H9 (cell line): ENCODE results near the gene SULF2. TPM values are rescaled to one million over a fixed set of nuclear protein-coding genes. Genes with fewer than 3 reads are reported as not detected.

Experiments used
- DNase-seq: peaks from one replicate; pipeline ENCODE4 v3.0.0-alpha.2; 2017
- H2AFZ ChIP-seq: one replicate; pipeline ENCODE4 v1.6.1; 2013; ENCODE audit warnings: mild to moderate bottlenecking, low read length, control low read depth, moderate library complexity
- H2AK5ac ChIP-seq: 2 replicates; pipeline ENCODE4 v1.6.1; 2013; ENCODE audit warnings: low read length, control low read depth, mixed read lengths; ENCODE audit not compliant: insufficient read length
- H2BK120ac ChIP-seq: one replicate; pipeline ENCODE4 v1.6.1; 2013; ENCODE audit warnings: low read depth, mild to moderate bottlenecking, low read length, control low read depth, inconsistent platforms; ENCODE audit not compliant: poor library complexity, severe bottlenecking
- H2BK12ac ChIP-seq: 2 replicates; pipeline ENCODE4 v1.6.1; 2013; ENCODE audit warnings: low read length, control low read depth, mixed read lengths, low read depth; ENCODE audit not compliant: insufficient read length
- H2BK15ac ChIP-seq: 2 replicates; pipeline ENCODE4 v1.6.1; 2013; ENCODE audit warnings: low read depth, low read length, control low read depth
- H2BK20ac ChIP-seq: one replicate; pipeline ENCODE4 v1.6.1; 2013; ENCODE audit warnings: low read depth, mild to moderate bottlenecking, low read length, control low read depth, inconsistent platforms; ENCODE audit not compliant: poor library complexity, severe bottlenecking
- H2BK5ac ChIP-seq: 2 replicates; pipeline ENCODE4 v1.6.1; 2013; ENCODE audit warnings: low read length, control low read depth, mixed read lengths; ENCODE audit not compliant: insufficient read length
- H3K14ac ChIP-seq: 2 replicates; pipeline ENCODE4 v1.6.1; 2013; ENCODE audit warnings: low read length, control low read depth; ENCODE audit not compliant: insufficient read depth
- H3K18ac ChIP-seq: 2 replicates; pipeline ENCODE4 v1.6.1; 2013; ENCODE audit warnings: low read depth, mild to moderate bottlenecking, mixed read lengths, low read length, control low read depth; ENCODE audit not compliant: insufficient read length
- H3K23ac ChIP-seq: 2 replicates; pipeline ENCODE4 v1.6.1; 2013; ENCODE audit warnings: low read length, control low read depth, mixed read lengths, low read depth; ENCODE audit not compliant: insufficient read length
- H3K23me2 ChIP-seq: 2 replicates; pipeline ENCODE4 v1.6.1; 2013; ENCODE audit warnings: low read depth, mild to moderate bottlenecking, mixed read lengths, low read length, control low read depth; ENCODE audit not compliant: insufficient read length, poor library complexity, severe bottlenecking
- H3K27ac ChIP-seq: 2 replicates; pipeline ENCODE4 v1.5.1; 2013; ENCODE audit warnings: low read length, control low read depth, mixed read lengths, low read depth; ENCODE audit not compliant: insufficient read length
- H3K27me3 ChIP-seq: 2 replicates; pipeline ENCODE4 v1.6.1; 2013; ENCODE audit warnings: low read length, control low read depth, inconsistent platforms; ENCODE audit not compliant: insufficient read depth
- H3K4ac ChIP-seq: 2 replicates; pipeline ENCODE4 v1.6.1; 2013; ENCODE audit warnings: low read depth, mild to moderate bottlenecking, control low read depth, inconsistent platforms, low read length, moderate library complexity
- H3K4me1 ChIP-seq: 2 replicates; pipeline ENCODE4 v1.6.1; 2013; ENCODE audit warnings: low read length, control low read depth, inconsistent platforms; ENCODE audit not compliant: insufficient read depth
- H3K4me2 ChIP-seq: 2 replicates; pipeline ENCODE4 v1.6.1; 2013; ENCODE audit warnings: low read length, control low read depth, mixed read lengths; ENCODE audit not compliant: insufficient read length, insufficient read depth
- H3K56ac ChIP-seq: 2 replicates; pipeline ENCODE4 v1.6.1; 2013; ENCODE audit warnings: low read depth, mild to moderate bottlenecking, mixed read lengths, low read length, control low read depth; ENCODE audit not compliant: insufficient read length
- H3K79me1 ChIP-seq: 2 replicates; pipeline ENCODE4 v1.6.1; 2013; ENCODE audit warnings: low read depth, mild to moderate bottlenecking, moderate library complexity, low read length, control low read depth, inconsistent platforms; ENCODE audit not compliant: insufficient read depth, poor library complexity, severe bottlenecking
- H3K79me2 ChIP-seq: 2 replicates; pipeline ENCODE4 v1.6.1; 2013; ENCODE audit warnings: low read length, control low read depth, inconsistent platforms; ENCODE audit not compliant: insufficient read depth
- H3K9ac ChIP-seq: 2 replicates; pipeline ENCODE4 v1.6.1; 2013; ENCODE audit warnings: low read length, control low read depth, mixed read lengths; ENCODE audit not compliant: insufficient read length; ENCODE audit errors: extremely low read depth
- H3K9me3 ChIP-seq: one replicate; pipeline ENCODE4 v1.6.1; 2013; ENCODE audit warnings: low read depth, low read length, inconsistent platforms; ENCODE audit not compliant: control insufficient read depth
- H3T11ph ChIP-seq: one replicate; pipeline ENCODE4 v1.6.1; 2013; ENCODE audit warnings: mild to moderate bottlenecking, low read length, control low read depth, inconsistent platforms
- H4K20me1 ChIP-seq: one replicate; pipeline ENCODE4 v1.6.1; 2013; ENCODE audit not compliant: control insufficient read depth, insufficient read length, insufficient read depth
- H4K5ac ChIP-seq: 2 replicates; pipeline ENCODE4 v1.6.1; 2013; ENCODE audit warnings: low read depth, mild to moderate bottlenecking, mixed read lengths, low read length, control low read depth; ENCODE audit not compliant: insufficient read length
- H4K8ac ChIP-seq: replicated peaks from 2 replicates; pipeline ENCODE4 v1.6.1; 2013; ENCODE audit warnings: low read length, control low read depth, mixed read lengths, low read depth; ENCODE audit not compliant: insufficient read length
- H4K91ac ChIP-seq: 2 replicates; pipeline ENCODE4 v1.6.1; 2013; ENCODE audit warnings: low read depth, mild to moderate bottlenecking, moderate library complexity, mixed read lengths, low read length, control low read depth; ENCODE audit not compliant: insufficient read length
- H3K27ac Mint-ChIP-seq, 3 experiments: 2 replicates in 2 of 3; 3 replicates in 1 of 3; pipeline ENCODE4 v1.8.0; 2020 to 2021; ENCODE audit warnings: mixed read lengths in 3 of 3, mild to moderate bottlenecking in 1 of 3, moderate library complexity in 1 of 3
- H3K27me3 Mint-ChIP-seq: 2 replicates; pipeline ENCODE4 v1.8.0; 2021; ENCODE audit warnings: low read depth, mild to moderate bottlenecking, moderate library complexity, mixed read lengths
- H3K36me3 Mint-ChIP-seq, 3 experiments: 2 replicates in 2 of 3; 3 replicates in 1 of 3; pipeline ENCODE4 v1.8.0; 2020 to 2021; ENCODE audit warnings: low read depth in 3 of 3, mixed read lengths in 3 of 3; ENCODE audit not compliant: insufficient read depth in 1 of 3
- H3K4me1 Mint-ChIP-seq, 2 experiments: 2 replicates each; pipeline ENCODE4 v1.8.0; 2020; ENCODE audit warnings: mixed read lengths in 2 of 2
- H3K4me3 Mint-ChIP-seq, 2 experiments: 2 replicates in 1 of 2; 3 replicates in 1 of 2; pipeline ENCODE4 v1.8.0; 2020 to 2021; ENCODE audit warnings: mild to moderate bottlenecking in 2 of 2, mixed read lengths in 2 of 2, moderate library complexity in 1 of 2
- H3K9me3 Mint-ChIP-seq, 2 experiments: 2 replicates in 1 of 2; 3 replicates in 1 of 2; pipeline ENCODE4 v1.8.0; 2020; ENCODE audit warnings: mild to moderate bottlenecking in 2 of 2, mixed read lengths in 2 of 2, moderate library complexity in 1 of 2
- WGBS: extraction: QIAGEN DNeasy Blood & Tissue Kit; methylation state at CpG from one replicate; pipeline ENCODE4 v1.1.7; 2013; ENCODE audit warnings: missing lambda C conversion rate, low lambda C conversion rate, mixed read lengths; ENCODE audit not compliant: insufficient read length; ENCODE audit errors: extremely low coverage; 5-methylcytosine and 5-hydroxymethylcytosine counted together
- total RNA-seq: library from RNA; stranded (reverse); gene quantifications from 2 replicates; pipeline ENCODE4 v1.2.1, GENCODE V29; 2021
- TF ChIP-seq, protein P1 (sequence below): fragments of 200-600 bp; sonication (generic); conservative IDR thresholded peaks from 3 replicates; pipeline ENCODE4 v1.8.0; 2021; ENCODE audit warnings: antibody characterized with exemption, mild to moderate bottlenecking

The SULF2 gene
- total RNA-seq, 1 experiment from 2014 or later: 31.2 TPM

DNA sequence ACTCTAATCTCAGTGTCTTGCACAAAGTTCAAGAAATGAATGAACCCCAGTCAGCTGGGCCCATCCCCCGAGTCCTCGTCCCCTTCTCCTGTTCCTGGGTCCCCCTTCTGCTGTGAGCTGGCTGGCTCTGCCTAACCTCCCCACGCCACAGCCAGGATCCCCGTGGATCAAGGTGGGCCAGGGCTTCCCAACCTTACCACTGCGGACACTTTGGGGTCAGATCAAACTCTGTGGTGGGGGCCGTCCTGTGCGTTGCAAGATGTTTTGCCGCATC, 116.2 kb downstream of the SULF2 start:
- no peak overlapping the region; a peak in 1 of 7 replicates for H3K27ac Mint-ChIP-seq
- H3K79me2 ChIP-seq: no peaks in the 10 kb centered on the region

More for the DNA sequence above, 116.2 kb downstream of the SULF2 start:
- H2AK5ac ChIP-seq: no peak overlapping the region
- no peak overlapping the region for H3K56ac ChIP-seq
- H3K4me1 ChIP-seq: no peaks in the 10 kb centered on the region
- TF ChIP-seq, protein P1, sequence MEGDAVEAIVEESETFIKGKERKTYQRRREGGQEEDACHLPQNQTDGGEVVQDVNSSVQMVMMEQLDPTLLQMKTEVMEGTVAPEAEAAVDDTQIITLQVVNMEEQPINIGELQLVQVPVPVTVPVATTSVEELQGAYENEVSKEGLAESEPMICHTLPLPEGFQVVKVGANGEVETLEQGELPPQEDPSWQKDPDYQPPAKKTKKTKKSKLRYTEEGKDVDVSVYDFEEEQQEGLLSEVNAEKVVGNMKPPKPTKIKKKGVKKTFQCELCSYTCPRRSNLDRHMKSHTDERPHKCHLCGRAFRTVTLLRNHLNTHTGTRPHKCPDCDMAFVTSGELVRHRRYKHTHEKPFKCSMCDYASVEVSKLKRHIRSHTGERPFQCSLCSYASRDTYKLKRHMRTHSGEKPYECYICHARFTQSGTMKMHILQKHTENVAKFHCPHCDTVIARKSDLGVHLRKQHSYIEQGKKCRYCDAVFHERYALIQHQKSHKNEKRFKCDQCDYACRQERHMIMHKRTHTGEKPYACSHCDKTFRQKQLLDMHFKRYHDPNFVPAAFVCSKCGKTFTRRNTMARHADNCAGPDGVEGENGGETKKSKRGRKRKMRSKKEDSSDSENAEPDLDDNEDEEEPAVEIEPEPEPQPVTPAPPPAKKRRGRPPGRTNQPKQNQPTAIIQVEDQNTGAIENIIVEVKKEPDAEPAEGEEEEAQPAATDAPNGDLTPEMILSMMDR: no peak
- no peak overlapping the region for H2AFZ ChIP-seq
- H3K27me3 ChIP-seq: no peaks in the 10 kb centered on the region
- H3K4me3 Mint-ChIP-seq: no peak overlapping the region
- H4K8ac ChIP-seq: no peak overlapping the region
- H2BK15ac ChIP-seq: no peak overlapping the region
- H3K4me2 ChIP-seq: no peak overlapping the region
- no peak overlapping the region for H3K23ac ChIP-seq
- H3K18ac ChIP-seq: no peak overlapping the region
- H3K79me1 ChIP-seq: no peaks in the 10 kb centered on the region
- H3K9me3 Mint-ChIP-seq: peaks cover 0 to 2% of the 10 kb centered on the region in 2 experiments; a peak in 1 of 5 replicates
- H4K5ac ChIP-seq: no peak overlapping the region
- no peak for DNase-seq
- H2BK5ac ChIP-seq: no peak overlapping the region
- H3T11ph ChIP-seq: no peak overlapping the region
- H3K27ac ChIP-seq: no peak overlapping the region
- H3K23me2 ChIP-seq: no peaks in the 10 kb centered on the region
- no peaks in the 10 kb centered on the region for H4K20me1 ChIP-seq
- H2BK20ac ChIP-seq: no peak overlapping the region
- H2BK12ac ChIP-seq: no peak overlapping the region
- H3K4ac ChIP-seq: no peak overlapping the region
- H3K36me3 Mint-ChIP-seq: peaks cover 0 to 4% (median 0%) of the 10 kb centered on the region in 3 experiments; a peak in 2 of 7 replicates
- H4K91ac ChIP-seq: no peak overlapping the region
- H2BK120ac ChIP-seq: no peak overlapping the region
- no peak overlapping the region for H3K9ac ChIP-seq
- no peaks in the 10 kb centered on the region for H3K9me3 ChIP-seq
- no peaks in the 10 kb centered on the region; the same call in none of the 2 replicates for H3K27me3 Mint-ChIP-seq
- no CpG with 5 or more reads among the region's 8 CpGs for WGBS
- peaks cover 11 to 22% of the 10 kb centered on the region in 2 experiments for H3K4me1 Mint-ChIP-seq
- H3K14ac ChIP-seq: no peak overlapping the region
